Stimulated activated CD8-positive, alpha-beta memory T cell treated with anti-CD3 and anti-CD28 coated beads, Interleukin-15, amount 100 ng/mL, for 1 hour (primary cell): ENCODE results near the gene SZT2.

Source experiments
- DNase-seq: peaks from one replicate; pipeline ENCODE4 v3.0.0-alpha.2; 2020; ENCODE audit warnings: low read depth

Gene SZT2

GRCh38 chr1:43423672-43424550 is 34.2 kb downstream of the SZT2 start:
- DNase-seq, result no peak

- DNase-seq, result no peak
These were observed 35.3 kb downstream of the SZT2 start for GRCh38 chr1:43425045-43425444.

- no peak for DNase-seq
These were observed 36.5 kb downstream of the SZT2 start for GRCh38 chr1:43426221-43426620.

GRCh38 chr1:43427524-43427923 is 37.8 kb downstream of the SZT2 start:
- no peak for DNase-seq

GRCh38 chr1:43427941-43428340 is 38.2 kb downstream of the SZT2 start:
- DNase-seq, result no peak

- no peak for DNase-seq
These were observed 41.1 kb downstream of the SZT2 start for GRCh38 chr1:43430831-43431230.

- no peak for DNase-seq
These were observed 42.0 kb downstream of the SZT2 start for GRCh38 chr1:43431676-43432075.

GRCh38 chr1:43432171-43432860 is 42.6 kb downstream of the SZT2 start:
- no peak for DNase-seq

- DNase-seq, result no peak
These were observed 43.2 kb downstream of the SZT2 start for GRCh38 chr1:43432907-43433306.

- no peak for DNase-seq
These were observed 44.6 kb downstream of the SZT2 start for GRCh38 chr1:43434256-43434655.

- no peak for DNase-seq
These were observed 45.7 kb downstream of the SZT2 start for GRCh38 chr1:43435146-43436145.

GRCh38 chr1:43436371-43436770 is 46.7 kb downstream of the SZT2 start:
- no peak for DNase-seq

- no peak for DNase-seq
These were observed 47.6 kb downstream of the SZT2 start for GRCh38 chr1:43437031-43437973.

GRCh38 chr1:43438006-43438405 is 48.3 kb downstream of the SZT2 start:
- DNase-seq, result no peak

- DNase-seq, result no peak
These were observed 48.9 kb downstream of the SZT2 start for GRCh38 chr1:43438576-43438952.

GRCh38 chr1:43438953-43439581 is 49.4 kb downstream of the SZT2 start:
- no peak for DNase-seq

- no peak for DNase-seq
These were observed 50.1 kb downstream of the SZT2 start for GRCh38 chr1:43439781-43440180.

GRCh38 chr1:43440358-43440757 is 50.7 kb downstream of the SZT2 start:
- DNase-seq, result no peak

- no peak for DNase-seq
These were observed 51.6 kb downstream of the SZT2 start for GRCh38 chr1:43441166-43441893.
